NCI-H1436 (cell line): ENCODE data around the gene MIEN1.
A peak's percentile ranks its signal among the peaks of the same experiment; 100 is the strongest.
"Not testable (repeated sequence)": the region's sequence is repeated elsewhere in the genome, so short reads cannot be mapped to it uniquely, and the experiment has no call there.

Experiments
- DNase-seq: peaks from one replicate; lab custom pipeline; 2025; lab: John Stamatoyannopoulos, UW

Gene MIEN1, protein sequence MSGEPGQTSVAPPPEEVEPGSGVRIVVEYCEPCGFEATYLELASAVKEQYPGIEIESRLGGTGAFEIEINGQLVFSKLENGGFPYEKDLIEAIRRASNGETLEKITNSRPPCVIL

DNA sequence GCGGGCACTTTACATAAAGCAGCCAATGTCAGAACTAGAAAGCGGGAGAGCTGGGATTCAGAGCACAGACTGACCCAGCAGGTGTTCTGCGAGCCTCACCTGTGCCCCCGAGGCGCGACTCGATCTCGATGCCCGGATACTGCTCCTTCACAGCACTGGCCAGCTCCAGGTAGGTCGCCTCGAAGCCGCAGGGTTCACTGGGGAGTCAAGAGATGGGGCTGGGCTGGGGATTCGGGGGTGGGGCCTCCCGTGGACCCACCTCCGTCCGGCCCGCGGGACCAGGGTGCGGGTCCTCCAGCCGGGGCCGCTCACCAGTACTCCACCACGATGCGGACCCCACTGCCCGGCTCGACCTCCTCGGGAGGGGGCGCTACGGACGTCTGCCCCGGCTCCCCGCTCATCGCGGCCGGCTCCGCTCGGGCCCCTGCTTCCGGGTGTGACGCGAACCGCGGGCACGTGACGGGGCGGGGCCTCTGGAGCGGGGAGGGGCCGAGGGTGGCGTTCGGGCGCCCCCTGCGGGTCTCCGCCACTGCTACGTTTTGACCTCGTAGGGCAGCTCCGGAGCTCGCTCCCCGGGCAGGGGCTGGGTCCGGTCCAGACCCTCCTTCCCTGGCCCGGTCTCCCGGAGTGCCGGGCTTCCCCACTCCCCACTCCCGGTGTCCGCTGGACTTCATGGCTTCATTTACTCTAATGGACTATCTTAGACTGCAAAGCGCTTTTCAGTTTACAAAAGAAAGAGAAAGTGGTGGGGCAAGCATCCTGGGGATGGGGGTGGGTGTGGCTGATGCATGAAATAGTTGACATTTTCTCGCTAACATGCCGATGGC, at the start of gene MIEN1:
MIEN1 (minus strand) TSS at position 438 of the 827 bp plus-strand sequence; CDS start at position 401, 37 bp downstream.
- DNase-seq = peak; percentile 89

DNA sequence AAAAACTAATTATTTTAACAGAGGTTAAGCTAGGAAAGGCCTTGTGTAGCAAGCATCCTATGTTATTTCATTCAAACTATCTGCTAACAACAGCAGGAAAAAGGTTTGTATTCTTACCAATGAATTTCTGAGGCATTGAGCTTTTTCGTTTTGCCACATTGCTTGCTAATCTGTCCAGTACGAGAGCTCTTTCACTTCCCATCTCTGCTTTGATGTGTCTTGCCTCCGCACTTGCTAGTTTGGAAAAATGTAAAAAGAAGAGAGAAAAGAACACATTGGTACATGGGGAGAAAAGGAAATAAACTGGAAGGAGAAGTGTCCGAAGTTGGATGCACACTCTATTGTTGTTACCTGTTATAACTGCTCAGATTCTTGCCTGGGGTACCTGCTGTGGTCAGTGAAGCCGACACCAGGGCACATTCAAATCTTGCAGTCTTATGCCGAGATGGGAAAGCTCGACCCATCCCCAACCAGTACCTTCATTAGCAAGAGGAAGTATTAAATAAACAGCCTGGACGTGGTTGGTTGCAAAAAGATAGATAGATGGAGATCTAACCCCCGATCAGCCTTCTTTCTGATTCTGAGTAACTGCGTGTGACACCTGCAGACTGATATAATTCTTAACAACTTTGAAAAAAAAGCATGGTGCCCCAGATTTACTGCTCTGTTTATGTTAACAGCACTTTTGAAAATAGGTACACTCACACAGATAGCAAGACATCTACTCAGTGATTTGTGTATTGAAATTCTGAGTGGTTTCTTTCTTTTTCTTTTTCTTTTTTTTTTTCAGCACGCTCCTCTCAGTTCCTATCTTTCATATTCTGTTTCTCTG, 47.4 kb upstream of the MIEN1 start:
- DNase-seq = no peak

DNA sequence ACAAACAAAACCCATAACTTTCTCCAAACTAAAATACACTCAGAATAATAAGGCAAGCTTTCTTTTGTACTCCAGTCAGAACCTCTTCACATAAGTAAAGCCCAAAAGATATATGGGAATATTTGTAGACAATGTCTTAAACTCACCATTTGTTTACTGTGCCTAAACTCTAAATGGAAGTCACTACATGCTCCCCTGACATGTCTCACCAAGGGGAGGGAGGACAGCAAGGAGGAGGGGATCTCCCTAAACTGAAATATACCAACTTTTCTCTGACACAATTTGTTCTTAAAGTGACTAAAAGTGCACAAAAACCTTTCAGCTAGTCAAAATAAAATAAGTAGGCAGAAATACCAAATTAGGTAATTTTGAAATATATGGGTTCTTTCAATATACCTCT, 45.9 kb upstream of the MIEN1 start:
- DNase-seq = no peak

DNA sequence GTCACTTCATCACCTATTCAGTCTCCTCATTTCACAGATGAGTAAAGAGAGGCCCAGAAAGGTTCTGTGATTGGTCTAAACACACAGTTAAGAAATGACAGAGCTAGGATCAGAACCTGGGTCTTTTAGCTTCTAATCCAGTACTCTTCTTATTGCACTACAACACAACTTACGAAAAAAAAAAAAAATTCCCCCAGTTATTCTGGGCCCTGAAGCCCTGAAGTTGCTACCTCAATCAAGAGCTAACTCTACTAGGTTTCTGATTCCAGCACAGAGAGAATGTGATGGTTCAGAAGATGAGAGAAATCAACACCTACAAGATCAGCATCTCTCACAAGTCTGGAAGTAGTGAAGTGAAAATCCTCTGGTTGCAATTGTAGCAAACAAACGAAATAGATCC, 44.7 kb upstream of the MIEN1 start:
- no peak for DNase-seq

- no peak for DNase-seq
These were observed 43.7 kb upstream of the MIEN1 start for GRCh38 chr17:39774047-39774446.

DNA sequence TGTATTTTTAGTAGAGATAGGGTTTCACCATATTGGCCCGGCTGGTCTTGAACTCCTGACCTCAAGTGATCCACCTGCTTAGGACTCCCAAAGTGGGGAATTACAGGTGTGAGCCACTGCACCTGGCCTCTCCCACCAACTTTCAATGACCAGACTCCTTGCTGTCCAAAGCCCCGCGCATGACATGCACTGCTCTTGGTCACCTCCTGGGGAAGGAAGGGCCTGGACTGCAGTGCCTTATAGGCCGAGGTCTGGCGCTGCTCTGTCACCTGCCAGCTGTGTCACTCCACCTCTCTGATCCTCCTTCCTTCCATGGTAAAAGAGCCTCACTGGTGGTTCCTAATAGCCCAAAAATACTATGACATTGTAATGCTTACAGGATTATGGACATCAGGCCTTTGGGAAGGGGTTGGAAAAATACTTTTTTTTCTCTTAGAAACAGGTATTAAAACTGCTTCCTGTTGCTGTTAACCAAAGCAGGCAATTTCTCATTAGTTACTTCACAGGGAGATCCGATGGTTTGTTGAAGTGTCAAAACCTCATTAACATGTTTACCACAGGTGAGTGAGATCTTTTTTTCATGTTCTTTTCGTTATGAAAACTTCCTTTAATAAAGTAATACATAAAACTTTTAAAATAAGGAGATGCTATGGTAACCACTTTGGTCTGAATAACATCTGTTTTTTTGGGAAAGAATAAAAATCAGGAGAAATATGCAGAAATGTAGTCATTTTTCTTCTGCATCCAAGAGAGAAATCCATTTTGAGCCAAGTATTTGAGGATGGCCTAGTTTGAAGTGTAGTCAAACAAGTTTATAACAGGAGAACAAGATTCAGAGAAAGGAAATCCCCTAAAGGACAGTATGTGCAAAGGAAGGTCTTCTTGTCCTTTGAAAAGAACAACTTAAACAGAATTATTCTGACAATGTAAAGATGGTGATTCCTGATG, 42.9 kb upstream of the MIEN1 start:
- no peak for DNase-seq

- DNase-seq = no peak
These were observed 42.1 kb upstream of the MIEN1 start for GRCh38 chr17:39772415-39772814.

DNA sequence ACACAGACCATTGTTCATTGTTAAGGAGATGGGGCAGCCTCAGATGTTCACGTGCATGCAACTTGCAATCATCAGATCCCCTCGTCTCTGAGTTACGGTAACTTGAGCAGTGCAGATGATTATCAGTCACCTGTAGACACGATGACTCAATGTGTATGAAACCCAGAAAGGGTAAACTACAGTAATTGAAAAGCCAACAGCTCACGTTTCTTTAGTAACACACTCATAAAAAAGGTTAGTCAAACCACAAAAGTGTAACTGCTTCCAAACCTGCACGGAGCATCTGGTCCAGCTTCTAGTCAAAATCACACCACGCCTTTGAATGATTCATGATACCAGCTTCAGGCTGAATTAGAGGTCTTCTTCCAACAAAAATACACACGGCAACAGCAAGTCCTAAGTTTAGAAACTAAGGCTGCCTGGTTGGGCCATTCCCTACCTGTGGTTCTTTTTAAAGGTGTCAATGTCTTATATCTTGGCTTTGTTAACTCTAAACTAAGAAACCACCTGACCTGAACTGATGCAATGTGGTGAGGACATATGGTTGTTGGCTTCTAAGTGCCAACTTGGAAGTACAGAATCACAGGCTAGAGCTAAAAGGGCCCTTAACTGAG, 39.7 kb upstream of the MIEN1 start:
- DNase-seq = peak; percentile 75

GRCh38 chr17:39767147-39767546, 36.8 kb upstream of the MIEN1 start:
- DNase-seq = no peak

DNA sequence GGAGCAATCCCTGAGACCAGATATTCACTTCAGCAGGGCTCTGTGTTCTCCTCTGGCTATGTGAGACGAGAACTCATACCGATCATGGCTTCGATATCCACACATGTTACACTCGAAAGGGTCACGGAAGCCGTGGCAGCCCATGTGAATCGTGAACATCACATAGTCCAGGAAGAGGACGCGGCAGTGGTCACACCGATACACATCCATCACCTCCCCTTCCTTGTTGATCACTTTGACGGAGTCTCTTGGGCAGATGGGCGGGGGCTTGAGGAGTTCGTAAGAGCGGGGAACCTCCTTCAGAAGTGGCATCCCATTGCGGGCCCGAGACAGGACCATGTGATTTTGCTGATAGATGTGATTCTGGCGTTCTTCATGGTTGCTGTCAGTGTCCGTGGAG, 35.4 kb upstream of the MIEN1 start:
- no peak for DNase-seq

DNA sequence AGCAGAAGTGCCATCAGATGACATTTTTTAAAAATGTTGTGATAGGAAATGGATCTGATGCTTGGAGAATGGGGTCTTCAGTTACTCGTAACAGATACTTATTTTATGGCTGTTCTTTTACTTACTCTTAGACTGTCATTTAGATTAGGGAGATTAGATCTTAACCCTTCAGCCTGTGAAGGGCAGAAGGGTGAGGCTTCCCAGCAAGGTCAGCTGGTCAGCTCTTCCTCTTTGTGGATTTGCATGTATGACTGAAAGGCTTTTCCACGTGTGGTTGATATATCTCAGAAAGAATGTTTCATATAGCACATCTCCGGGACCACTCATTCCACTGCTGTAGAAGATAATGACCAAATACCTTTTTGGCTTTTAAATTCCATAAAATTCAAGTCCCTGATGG, 34.8 kb upstream of the MIEN1 start:
- DNase-seq = no peak

GRCh38 chr17:39764171-39764570, 33.8 kb upstream of the MIEN1 start:
- not testable (repeated sequence) for DNase-seq

DNA sequence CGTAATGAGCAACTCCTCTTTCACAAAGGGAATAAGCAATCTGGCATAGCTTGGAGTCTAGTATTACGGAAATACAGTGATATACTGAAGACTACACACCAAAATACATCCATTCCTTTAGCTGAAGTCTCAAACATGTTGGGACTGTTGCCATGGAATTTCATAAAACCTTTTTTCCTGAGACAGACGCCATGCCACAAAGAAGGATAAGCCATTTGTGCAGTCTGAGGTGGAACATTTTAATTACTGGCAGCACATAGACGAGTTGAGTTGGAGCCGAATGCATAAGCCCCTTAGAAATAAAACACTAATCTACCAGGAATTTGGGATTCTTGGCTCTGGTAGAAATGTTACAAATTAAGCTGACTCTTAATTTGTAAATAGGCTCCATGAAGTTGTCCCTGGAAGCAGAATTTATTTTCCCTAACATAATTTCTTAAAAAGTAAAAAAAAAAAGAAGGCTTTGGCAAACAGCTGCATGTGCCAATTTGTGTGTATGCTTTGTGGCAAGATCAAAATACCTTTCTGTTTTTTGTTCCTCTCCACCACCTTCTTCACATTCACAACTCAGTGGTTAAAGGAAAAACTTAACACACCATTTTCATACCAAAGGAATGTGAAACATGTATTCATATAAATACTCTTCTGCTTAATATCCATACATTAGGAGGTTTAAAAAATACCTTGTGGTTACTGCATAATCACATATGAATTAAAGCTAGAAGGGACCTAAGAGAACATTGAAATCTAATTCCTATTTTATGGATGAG, 32.9 kb upstream of the MIEN1 start:
- DNase-seq = no peak

DNA sequence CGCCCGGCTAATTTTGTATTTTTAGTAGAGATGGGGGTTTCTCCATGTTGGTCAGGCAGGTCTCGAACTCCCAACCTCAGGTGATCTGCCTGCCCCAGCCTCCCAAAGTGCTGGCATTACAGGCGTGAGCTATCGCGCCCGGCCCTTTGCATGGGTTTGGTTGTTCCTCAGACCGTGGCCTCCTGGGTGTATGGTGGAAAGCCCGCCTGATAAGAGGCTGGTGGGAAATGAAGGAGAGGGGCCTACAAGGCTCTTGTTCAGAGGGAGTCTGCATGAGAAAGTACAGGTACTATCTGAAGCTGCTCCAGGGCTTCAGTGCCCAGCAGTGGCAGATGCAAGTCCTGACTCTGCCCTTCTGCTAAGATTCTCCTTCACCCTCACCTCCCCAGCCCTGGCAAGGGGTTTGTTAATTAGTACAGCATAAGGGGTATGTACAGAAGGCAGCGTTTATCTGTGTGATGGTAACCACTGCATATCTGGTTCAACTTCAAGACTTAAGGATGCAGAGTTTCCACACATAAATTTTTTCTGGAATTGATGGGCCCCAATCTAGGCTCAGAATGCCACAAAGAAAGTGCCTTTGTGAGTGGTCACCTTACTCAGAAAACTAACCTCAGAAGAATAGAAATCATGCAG, 31.6 kb upstream of the MIEN1 start:
- DNase-seq = no peak

DNA sequence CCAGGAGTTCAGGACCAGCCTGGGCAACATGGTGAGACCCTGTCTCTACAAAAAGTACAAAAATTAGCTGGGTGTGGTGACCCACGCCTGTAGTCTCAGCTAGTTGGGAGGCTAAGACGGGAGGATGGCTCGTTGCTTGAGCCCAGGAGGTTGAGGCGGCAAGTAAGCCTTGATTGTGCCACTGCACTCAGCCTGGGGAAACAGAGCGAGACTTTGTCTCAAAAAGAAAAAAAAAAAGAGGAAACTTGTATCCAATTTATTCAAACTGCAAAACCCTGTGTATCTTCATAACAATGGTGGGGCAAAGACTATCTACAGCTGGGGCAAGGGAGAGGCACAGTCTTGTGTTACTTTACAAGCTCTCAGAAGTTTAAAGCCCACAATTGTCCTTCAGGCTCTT, 28.9 kb upstream of the MIEN1 start:
- no peak for DNase-seq

DNA sequence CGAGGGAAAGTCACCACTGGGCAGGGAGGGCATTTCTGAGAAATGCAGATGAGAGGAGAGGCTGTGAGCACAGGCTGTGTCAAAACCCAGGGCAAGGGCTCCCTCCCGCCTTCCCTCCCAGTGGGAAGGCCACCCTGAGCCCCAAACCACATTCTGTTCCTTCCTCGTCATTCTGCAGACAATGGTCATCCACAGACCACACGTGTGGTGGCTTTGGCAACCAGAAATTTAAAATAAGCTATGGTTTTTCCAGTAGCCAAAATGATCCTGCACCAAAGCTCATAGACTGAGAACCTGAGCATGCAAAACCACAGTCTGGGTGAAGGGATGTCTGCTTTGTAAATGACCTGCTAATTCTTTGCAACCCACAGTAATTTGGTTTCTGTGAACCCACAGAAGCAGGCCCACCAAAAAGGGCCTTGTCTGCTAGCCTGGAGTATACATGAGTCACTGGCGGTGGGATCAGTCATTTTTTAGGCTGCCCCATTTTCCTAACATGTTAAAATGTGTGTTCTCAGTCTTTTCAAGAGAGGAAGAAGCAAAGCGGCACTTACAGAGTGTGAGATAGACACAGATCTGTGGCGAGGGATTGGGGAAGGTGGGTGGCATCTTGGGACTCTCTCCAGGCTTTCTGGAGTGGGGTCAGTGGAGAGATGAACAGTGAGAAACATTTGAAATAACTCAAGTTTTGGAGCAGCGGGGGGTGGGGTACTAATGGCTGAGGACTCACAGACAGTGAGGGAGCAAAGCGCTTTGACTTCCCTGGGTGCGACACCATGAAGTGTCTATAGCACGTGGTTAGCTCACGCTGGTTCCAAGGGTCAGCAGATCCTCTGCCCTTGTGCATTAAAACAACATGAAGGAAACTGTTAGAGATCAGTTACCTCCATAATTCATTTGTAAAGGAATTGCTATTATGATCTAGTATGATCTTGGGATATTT, 27.9 kb upstream of the MIEN1 start:
- DNase-seq = no peak

GRCh38 chr17:39757176-39757662, 26.9 kb upstream of the MIEN1 start:
- no peak for DNase-seq

- no peak for DNase-seq
These were observed 26.2 kb upstream of the MIEN1 start for GRCh38 chr17:39756380-39757079.
